MM.1S (cell line): ENCODE measurements around the gene SCAF4.

Experiments
- EZH2phosphoT487 ChIP-seq: fragments of 300-600 bp; sonication (generic); IDR thresholded peaks from 2 replicates; pipeline ENCODE4 v1.6.1; 2018; ENCODE audit warnings: antibody characterized with exemption, low read length
- TF ChIP-seq, protein P1 (sequence below): fragments of 300-600 bp; sonication (generic); IDR thresholded peaks from 2 replicates; pipeline ENCODE4 v1.5.1; 2016; ENCODE audit warnings: antibody characterized with exemption, low read length, mixed read lengths

DNA sequence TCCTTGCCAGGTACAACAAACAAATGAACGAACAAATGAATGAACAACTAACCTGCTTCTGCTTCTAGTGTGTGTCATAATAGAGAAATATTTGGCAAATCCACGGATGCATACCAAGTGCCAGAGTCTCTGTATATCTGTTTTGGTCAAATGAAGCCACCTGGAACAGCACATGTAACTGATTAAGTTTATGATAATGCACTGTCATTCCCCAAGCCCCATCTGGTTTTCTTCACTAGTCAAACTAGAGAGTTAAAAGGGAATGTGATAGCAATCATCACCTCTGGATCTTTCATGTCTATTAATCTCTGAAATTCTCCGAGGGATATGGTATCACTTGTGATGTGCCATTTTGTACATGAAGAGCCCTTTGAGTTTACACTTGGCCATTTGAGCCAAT, 21.0 kb upstream of the SCAF4 start:
- TF ChIP-seq, protein P1, sequence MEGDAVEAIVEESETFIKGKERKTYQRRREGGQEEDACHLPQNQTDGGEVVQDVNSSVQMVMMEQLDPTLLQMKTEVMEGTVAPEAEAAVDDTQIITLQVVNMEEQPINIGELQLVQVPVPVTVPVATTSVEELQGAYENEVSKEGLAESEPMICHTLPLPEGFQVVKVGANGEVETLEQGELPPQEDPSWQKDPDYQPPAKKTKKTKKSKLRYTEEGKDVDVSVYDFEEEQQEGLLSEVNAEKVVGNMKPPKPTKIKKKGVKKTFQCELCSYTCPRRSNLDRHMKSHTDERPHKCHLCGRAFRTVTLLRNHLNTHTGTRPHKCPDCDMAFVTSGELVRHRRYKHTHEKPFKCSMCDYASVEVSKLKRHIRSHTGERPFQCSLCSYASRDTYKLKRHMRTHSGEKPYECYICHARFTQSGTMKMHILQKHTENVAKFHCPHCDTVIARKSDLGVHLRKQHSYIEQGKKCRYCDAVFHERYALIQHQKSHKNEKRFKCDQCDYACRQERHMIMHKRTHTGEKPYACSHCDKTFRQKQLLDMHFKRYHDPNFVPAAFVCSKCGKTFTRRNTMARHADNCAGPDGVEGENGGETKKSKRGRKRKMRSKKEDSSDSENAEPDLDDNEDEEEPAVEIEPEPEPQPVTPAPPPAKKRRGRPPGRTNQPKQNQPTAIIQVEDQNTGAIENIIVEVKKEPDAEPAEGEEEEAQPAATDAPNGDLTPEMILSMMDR = no peak
- no peak for TF ChIP-seq EZH2phosphoT487
